Esophagus squamous epithelium (tissue), 4 donors: Measurements from ENCODE around the gene SLC35E1.

Experiments
- CTCF ChIP-seq, 6 experiments: fragments of 450-650 bp in 4 of 6; fragments of 200-600 bp in 2 of 6; sonication (generic) in 2 of 6; IDR thresholded peaks; one replicate each; pipeline ENCODE4 v1.5.1; 2016 to 2019; ENCODE audit warnings: antibody characterized with exemption in 6 of 6, mild to moderate bottlenecking in 4 of 6, moderate library complexity in 4 of 6
- POLR2A ChIP-seq, 4 donors: fragments of 450-650 bp; IDR thresholded peaks; one replicate each; pipeline ENCODE4 v1.6.1; 2017; ENCODE audit warnings: antibody characterized with exemption in 4 of 4, mild to moderate bottlenecking in 4 of 4, moderate library complexity in 3 of 4

GRCh38 chr19:16575861-16576689, 3.9 kb upstream of the SLC35E1 start:
- TF ChIP-seq CTCF (IDR thresholded peaks at IDR 0.05) = no peak
- no peak for TF ChIP-seq POLR2A (IDR thresholded peaks at IDR 0.05)
